Epithelial cell of proximal tubule (primary cell): ENCODE data around the gene TMEM212. TPM values are rescaled to one million over a fixed set of nuclear protein-coding genes. Genes with fewer than 3 reads are reported as not detected.

Source experiments
- DNase-seq: peaks from one replicate; pipeline ENCODE4 v3.0.0-alpha.2; 2011; ENCODE audit warnings: low read depth
- H3K4me3 ChIP-seq: 2 replicates; pipeline ENCODE4 v1.5.1; 2011; ENCODE audit warnings: low read depth, mild to moderate bottlenecking, low read length
- total RNA-seq: library from RNA; depleted of rRNA; stranded (reverse); fragments of >200 nt; gene quantifications from 2 replicates; pipeline ENCODE4 v1.2.3, GENCODE V29; 2015
- TF ChIP-seq, protein P1 (sequence below): conservative IDR thresholded peaks from 2 replicates; pipeline ENCODE4 v1.5.1; 2012; ENCODE audit warnings: low read depth, mild to moderate bottlenecking, low read length

The TMEM212 gene
- total RNA-seq, 1 donor from 2014 or later: not detected

DNA sequence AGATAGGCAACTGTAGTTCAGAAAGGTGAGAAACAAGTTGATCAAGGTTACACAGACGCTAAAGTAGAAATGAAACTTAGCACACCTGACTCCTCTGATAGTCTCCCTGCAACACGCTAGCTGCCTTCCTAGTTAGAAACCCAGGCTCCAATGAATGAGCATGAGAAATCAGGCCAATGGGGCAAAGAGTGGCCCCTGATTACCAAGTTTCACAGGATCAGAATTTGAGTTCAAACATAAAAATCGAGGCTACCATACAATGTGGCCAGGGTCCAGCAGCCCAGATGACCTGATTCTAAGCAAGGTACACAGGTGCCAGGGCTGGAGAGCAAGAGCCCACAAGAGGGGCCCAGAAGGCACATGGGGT lies 40.6 kb upstream of the TMEM212 start:
- TF ChIP-seq, protein P1, sequence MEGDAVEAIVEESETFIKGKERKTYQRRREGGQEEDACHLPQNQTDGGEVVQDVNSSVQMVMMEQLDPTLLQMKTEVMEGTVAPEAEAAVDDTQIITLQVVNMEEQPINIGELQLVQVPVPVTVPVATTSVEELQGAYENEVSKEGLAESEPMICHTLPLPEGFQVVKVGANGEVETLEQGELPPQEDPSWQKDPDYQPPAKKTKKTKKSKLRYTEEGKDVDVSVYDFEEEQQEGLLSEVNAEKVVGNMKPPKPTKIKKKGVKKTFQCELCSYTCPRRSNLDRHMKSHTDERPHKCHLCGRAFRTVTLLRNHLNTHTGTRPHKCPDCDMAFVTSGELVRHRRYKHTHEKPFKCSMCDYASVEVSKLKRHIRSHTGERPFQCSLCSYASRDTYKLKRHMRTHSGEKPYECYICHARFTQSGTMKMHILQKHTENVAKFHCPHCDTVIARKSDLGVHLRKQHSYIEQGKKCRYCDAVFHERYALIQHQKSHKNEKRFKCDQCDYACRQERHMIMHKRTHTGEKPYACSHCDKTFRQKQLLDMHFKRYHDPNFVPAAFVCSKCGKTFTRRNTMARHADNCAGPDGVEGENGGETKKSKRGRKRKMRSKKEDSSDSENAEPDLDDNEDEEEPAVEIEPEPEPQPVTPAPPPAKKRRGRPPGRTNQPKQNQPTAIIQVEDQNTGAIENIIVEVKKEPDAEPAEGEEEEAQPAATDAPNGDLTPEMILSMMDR: no peak
- no peak overlapping the region for H3K4me3 ChIP-seq
- no peak for DNase-seq

DNA sequence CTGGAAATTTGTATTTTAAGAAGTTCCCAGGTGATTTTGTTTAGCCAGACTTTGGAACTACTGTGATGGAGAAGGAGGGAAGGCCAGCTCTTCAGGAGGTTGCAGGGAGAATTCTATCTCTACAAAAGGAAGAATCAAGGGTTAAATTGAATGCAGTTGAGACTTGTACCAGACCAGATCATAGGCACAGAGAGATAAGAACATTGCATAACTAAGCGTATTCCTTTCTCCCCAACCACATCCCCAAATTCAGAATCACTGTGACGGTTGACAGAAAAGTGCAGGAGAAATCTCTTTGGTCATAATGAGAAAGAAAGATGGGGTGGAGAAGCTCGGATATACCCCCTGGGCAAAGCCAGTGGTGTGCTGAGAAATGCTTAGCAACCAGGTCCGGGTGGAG lies 40.1 kb upstream of the TMEM212 start:
- no peak for DNase-seq
- TF ChIP-seq, protein P1: no peak
- no peak overlapping the region for H3K4me3 ChIP-seq

DNA sequence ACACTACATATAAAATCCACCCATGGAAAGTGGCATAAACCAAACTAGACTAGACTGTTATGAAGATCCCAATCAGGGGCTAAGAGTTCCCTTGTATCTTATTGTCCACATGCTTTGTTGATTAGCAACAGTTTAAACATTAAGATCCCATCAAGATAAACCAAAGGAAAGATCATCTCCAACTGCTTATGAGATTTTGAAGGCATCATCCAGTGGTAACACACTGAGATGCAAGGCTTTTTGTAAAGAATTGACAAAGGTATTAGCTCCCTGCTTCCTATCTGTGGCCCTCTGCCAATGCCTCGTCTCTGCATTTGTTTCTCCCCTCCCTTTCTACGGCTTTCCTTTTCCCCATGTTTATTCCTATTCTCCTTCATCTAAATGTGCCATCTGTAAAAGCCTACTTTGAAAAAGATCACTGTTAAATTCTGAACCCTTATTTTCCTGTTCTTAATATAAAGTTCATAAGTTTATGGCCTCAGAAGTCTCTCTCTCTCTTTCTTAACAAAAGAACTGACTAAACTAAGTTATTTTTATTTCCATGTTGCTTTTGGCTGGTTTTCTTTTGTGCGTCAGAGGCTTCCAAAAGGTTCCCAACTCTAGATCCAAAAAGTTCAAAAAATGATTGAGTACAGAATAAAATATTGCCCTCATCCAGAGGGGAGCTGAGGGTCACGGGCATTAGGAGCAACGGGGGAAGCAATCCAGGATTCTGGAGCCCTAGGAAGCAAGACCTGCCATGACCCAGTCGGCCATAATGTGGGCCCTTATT lies 38.3 kb upstream of the TMEM212 start:
- no peak overlapping the region for H3K4me3 ChIP-seq
- no peak for DNase-seq
- TF ChIP-seq, protein P1: no peak

DNA sequence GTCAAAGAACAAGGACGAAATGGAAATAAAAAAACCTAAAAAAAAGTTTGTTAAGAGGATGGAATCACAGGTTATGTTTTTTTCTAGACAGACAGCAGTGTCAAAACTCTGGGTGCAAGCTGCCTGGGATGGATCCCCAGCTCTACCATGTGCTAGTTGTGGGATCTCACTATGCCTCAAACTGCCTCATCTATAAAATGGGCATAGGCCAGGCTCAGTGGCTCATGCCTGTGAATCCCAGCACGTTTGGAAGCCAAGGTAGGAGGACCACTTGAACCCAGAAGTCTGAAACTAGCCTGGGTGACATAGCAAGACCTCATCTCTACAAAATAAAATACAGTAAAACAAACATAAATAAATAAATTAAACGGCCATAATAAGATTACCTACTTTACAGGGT lies 37.5 kb upstream of the TMEM212 start:
- TF ChIP-seq, protein P1: no peak
- H3K4me3 ChIP-seq: no peak overlapping the region
- DNase-seq: no peak

DNA sequence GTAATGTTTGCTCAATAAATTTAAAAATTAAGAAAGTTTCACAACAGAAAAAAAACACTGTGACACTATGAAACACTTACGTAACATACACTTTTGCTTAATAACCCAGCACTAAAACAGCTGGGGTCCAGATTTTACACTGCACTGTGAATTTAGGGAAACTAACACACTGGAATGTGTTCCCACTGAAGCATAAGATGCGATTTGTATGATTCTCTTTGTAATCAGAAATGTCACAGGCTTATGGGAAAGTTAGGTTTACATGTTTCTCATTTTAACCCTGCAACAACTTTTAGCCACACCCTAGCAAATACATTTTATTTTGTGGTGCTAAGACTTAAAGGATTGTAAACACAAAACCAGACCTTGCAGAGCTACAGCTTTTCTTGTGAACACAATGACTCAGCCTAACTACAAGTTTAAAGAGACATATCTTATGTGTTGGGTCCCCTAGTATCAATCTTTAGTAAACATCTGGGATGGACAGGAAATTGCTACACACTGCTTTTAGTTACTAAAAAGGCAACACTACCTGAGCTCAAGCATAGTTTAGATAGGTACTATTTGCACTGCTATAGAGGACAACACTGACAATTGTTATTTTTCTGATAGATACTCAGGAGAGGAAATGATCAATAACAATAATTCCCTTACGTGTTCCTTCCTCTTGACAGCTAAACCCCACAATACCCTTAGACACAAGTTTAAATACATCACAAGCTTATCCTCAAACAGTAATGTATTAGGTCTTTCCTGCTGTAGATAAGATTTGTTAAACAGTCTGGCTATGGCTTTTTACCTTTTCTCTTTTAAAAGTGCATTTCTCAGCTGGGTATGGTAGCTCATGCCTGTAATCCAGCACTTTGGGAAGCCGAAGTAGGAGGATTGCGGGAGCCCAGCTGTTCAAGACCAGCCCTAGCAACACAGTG lies 36.7 kb upstream of the TMEM212 start:
- DNase-seq: no peak
- H3K4me3 ChIP-seq: no peak overlapping the region
- TF ChIP-seq, protein P1: no peak

DNA sequence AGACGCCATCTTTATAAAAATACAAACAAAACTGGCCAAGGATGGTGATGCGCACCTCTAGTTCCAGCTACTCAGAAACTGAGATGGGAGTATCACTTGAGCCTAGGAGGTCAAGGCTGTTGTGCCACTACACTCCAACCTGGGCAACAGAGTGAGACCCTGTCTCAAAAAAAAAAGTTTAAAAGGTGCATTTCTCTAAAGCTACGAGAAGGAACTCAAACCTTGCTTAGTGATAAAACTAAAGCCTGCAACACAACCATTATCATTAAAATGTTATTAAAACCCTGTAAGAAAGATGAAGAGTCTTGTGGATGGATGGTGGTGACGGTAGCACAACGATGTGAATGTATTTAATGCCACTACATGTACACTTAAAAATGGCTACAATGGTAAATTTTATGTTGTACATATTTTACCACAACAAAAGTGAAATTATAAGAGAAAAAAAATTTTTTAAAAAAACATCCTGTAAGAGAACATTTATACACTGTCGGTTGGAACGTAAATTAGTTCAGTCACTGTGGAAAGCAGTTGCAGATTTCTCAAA lies 35.9 kb upstream of the TMEM212 start:
- TF ChIP-seq, protein P1: no peak
- DNase-seq: no peak
- no peak overlapping the region for H3K4me3 ChIP-seq
